PFSK-1 (cell line): ENCODE results near the gene KHK.

Source experiments
- FOXP2 ChIP-seq: optimal IDR thresholded peaks from 2 replicates; pipeline ENCODE3; 2011; ENCODE audit warnings: borderline replicate concordance, control low read depth, inconsistent platforms; ENCODE audit not compliant: insufficient read depth; ENCODE audit errors: extremely low read length, extremely low read depth
- POLR2AphosphoS5 ChIP-seq: IDR thresholded peaks from 2 replicates; pipeline ENCODE4 v1.6.1; 2012; ENCODE audit warnings: low read depth, mild to moderate bottlenecking, control low read depth, low read length, moderate library complexity
- SIN3A ChIP-seq: IDR thresholded peaks from 2 replicates; pipeline ENCODE4 v1.6.1; 2012; ENCODE audit warnings: mild to moderate bottlenecking, low read length, moderate library complexity, borderline replicate concordance; ENCODE audit not compliant: insufficient read depth
- TAF1 ChIP-seq: IDR thresholded peaks from 2 replicates; pipeline ENCODE4 v1.6.1; 2012; ENCODE audit warnings: low read length, control low read depth, borderline replicate concordance; ENCODE audit not compliant: insufficient read depth
- TF ChIP-seq, protein P1 (sequence below), 2 experiments: IDR thresholded peaks; 2 replicates each; pipeline versions ENCODE4 v1.6.1 to v1.8.0; 2011 to 2012; ENCODE audit warnings: low read depth in 2 of 2, low read length in 2 of 2, control low read depth in 1 of 2, inconsistent platforms in 1 of 2, mild to moderate bottlenecking in 1 of 2, moderate library complexity in 1 of 2; ENCODE audit not compliant: insufficient read depth in 1 of 2

The KHK gene

DNA sequence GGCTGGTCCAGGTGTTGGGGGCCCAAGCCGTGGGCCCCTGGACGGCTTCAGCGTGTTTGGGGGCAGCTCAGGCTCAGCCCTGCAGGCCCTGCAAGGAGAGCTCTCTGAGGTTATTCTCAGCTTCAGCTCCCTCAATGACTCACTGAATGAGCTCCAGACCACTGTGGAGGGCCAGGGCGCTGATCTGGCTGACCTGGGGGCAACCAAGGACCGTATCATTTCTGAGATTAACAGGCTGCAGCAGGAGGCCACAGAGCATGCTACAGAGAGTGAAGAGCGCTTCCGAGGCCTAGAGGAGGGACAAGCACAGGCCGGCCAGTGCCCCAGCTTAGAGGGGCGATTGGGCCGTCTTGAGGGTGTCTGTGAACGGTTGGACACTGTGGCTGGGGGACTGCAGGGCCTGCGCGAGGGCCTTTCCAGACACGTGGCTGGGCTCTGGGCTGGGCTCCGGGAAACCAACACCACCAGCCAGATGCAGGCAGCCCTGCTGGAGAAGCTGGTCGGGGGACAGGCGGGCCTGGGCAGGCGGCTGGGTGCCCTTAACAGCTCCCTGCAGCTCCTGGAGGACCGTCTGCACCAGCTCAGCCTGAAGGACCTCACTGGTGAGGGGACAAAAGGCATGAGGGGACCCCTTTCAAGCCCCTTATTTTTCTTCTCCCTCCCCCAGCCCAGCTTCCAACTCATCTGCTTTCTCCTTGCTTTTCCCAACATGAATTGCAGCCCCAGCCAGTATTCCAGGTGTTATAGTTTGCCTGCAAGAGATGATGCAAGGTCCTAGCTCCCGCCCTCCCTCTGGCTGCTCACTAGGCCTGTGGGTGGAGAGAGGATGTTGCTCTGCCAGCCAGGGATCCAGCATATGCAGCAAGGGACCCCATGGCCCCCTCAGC, 2.9 kb upstream of the KHK start:
- TF ChIP-seq SIN3A (no peak), POLR2AphosphoS5 (no peak; the same call in 1 of the 2 replicates)
- TF ChIP-seq, protein P1, sequence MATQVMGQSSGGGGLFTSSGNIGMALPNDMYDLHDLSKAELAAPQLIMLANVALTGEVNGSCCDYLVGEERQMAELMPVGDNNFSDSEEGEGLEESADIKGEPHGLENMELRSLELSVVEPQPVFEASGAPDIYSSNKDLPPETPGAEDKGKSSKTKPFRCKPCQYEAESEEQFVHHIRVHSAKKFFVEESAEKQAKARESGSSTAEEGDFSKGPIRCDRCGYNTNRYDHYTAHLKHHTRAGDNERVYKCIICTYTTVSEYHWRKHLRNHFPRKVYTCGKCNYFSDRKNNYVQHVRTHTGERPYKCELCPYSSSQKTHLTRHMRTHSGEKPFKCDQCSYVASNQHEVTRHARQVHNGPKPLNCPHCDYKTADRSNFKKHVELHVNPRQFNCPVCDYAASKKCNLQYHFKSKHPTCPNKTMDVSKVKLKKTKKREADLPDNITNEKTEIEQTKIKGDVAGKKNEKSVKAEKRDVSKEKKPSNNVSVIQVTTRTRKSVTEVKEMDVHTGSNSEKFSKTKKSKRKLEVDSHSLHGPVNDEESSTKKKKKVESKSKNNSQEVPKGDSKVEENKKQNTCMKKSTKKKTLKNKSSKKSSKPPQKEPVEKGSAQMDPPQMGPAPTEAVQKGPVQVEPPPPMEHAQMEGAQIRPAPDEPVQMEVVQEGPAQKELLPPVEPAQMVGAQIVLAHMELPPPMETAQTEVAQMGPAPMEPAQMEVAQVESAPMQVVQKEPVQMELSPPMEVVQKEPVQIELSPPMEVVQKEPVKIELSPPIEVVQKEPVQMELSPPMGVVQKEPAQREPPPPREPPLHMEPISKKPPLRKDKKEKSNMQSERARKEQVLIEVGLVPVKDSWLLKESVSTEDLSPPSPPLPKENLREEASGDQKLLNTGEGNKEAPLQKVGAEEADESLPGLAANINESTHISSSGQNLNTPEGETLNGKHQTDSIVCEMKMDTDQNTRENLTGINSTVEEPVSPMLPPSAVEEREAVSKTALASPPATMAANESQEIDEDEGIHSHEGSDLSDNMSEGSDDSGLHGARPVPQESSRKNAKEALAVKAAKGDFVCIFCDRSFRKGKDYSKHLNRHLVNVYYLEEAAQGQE (IDR thresholded peaks at IDR 0.05; ENCODE audit: insufficient read depth in 1 of 2, low read depth in 2 of 2, low read length in 2 of 2), result no peak

DNA sequence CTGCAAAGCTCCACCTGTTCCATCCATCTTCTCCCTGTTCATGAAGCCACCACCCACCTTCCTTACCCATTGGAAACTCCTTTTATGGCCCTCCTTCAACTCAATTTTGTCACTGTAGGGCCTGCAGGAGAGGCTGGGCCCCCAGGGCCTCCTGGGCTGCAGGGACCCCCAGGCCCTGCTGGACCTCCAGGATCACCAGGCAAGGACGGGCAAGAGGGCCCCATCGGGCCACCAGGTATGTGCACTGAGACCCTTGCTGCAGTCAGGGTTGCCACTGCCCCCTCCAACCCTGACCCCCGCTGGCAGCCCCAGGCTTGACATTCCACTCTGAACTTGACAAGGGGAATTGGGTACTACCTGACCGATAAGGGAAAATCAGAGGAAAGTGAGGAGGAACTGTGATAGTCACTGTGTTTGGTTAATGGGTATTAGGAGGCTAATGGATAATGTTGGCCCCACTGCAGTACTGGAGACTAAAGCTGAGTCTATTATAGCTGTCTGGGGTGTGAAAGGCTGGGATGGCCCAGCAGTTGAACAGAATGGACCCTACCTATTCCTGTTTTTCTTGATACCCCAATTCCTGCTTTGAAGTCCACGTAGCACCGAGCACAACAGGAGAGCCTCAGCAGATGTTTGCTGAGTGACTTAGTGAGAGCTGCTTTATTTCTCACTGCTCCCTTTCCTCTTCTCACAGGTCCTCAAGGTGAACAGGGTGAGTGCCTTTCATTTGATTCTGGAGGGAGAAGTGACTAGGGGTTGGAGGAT, 2.1 kb upstream of the KHK start:
- TF ChIP-seq SIN3A, result no peak
- TF ChIP-seq, protein P1 (IDR thresholded peaks at IDR 0.05; ENCODE audit: insufficient read depth in 1 of 2, low read depth in 2 of 2, low read length in 2 of 2), result no peak
- TF ChIP-seq FOXP2, result no peak
- no peak for TF ChIP-seq POLR2AphosphoS5
- TF ChIP-seq TAF1, result no peak

GRCh38 chr2:27085062-27085672, 1.4 kb upstream of the KHK start:
- TF ChIP-seq FOXP2 (no peak), POLR2AphosphoS5 (no peak), SIN3A (no peak), TAF1 (no peak)
- TF ChIP-seq, protein P1 (IDR thresholded peaks at IDR 0.05; ENCODE audit: insufficient read depth in 1 of 2, low read depth in 2 of 2, low read length in 2 of 2), result no peak

DNA sequence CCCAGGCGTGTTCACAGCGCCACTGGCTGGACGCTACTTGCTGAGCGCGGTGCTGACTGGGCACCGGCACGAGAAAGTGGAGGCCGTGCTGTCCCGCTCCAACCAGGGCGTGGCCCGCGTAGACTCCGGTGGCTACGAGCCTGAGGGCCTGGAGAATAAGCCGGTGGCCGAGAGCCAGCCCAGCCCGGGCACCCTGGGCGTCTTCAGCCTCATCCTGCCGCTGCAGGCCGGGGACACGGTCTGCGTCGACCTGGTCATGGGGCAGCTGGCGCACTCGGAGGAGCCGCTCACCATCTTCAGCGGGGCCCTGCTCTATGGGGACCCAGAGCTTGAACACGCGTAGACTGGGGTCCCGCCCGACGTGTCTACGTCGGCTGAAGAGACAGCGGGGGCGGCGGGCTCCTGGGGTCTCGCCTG, 891 bp upstream of the KHK start:
- TF ChIP-seq TAF1, result no peak
- TF ChIP-seq FOXP2, result no peak

- TF ChIP-seq, protein P1 (IDR thresholded peaks at IDR 0.05; ENCODE audit: insufficient read depth in 1 of 2, low read depth in 2 of 2, low read length in 2 of 2), result no peak
- TF ChIP-seq SIN3A, result no peak
- TF ChIP-seq FOXP2, result no peak
- TF ChIP-seq POLR2AphosphoS5, result peak; percentile 57; the same call in 1 of the 2 replicates
- 0 out of 2 replicates have a peak, but pooled peaks have one; percentile 34 for TF ChIP-seq TAF1
These were observed 365 bp upstream of the KHK start for GRCh38 chr2:27086090-27086723.
